Sigmoid colon (tissue), 4 donors: ENCODE measurements around the gene TBC1D1.

ENCODE experiments used
- EP300 ChIP-seq, 4 donors: sonication (generic); formaldehyde crosslinking; IDR thresholded peaks; one replicate each; pipeline ENCODE4 v1.6.1; 2017; ENCODE audit warnings: antibody characterized with exemption in 4 of 4
- POLR2AphosphoS5 ChIP-seq, 4 donors: sonication (generic); formaldehyde crosslinking; IDR thresholded peaks; one replicate each; pipeline ENCODE4 v1.6.1; 2017; ENCODE audit warnings: antibody characterized with exemption in 4 of 4
- TF ChIP-seq, protein P1 (sequence below), 4 experiments: fragments of 450-650 bp in 3 of 4; fragments of 200-600 bp in 1 of 4; IDR thresholded peaks; one replicate each; pipeline ENCODE4 v1.5.1; 2016 to 2019; ENCODE audit warnings: antibody characterized with exemption in 4 of 4, mild to moderate bottlenecking in 3 of 4, moderate library complexity in 2 of 4

GRCh38 chr4:38017609-38018008, 126.7 kb downstream of the TBC1D1 start:
- no peak for TF ChIP-seq POLR2AphosphoS5 (IDR thresholded peaks at IDR 0.05)
- TF ChIP-seq, protein P1, sequence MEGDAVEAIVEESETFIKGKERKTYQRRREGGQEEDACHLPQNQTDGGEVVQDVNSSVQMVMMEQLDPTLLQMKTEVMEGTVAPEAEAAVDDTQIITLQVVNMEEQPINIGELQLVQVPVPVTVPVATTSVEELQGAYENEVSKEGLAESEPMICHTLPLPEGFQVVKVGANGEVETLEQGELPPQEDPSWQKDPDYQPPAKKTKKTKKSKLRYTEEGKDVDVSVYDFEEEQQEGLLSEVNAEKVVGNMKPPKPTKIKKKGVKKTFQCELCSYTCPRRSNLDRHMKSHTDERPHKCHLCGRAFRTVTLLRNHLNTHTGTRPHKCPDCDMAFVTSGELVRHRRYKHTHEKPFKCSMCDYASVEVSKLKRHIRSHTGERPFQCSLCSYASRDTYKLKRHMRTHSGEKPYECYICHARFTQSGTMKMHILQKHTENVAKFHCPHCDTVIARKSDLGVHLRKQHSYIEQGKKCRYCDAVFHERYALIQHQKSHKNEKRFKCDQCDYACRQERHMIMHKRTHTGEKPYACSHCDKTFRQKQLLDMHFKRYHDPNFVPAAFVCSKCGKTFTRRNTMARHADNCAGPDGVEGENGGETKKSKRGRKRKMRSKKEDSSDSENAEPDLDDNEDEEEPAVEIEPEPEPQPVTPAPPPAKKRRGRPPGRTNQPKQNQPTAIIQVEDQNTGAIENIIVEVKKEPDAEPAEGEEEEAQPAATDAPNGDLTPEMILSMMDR (IDR thresholded peaks at IDR 0.05) = no peak
- TF ChIP-seq EP300 (IDR thresholded peaks at IDR 0.05) = no peak
